ENCODE measurements around the gene GNAQ. TPM values are rescaled to one million over a fixed set of nuclear protein-coding genes. Genes with fewer than 3 reads are reported as not detected.

Gene GNAQ
- total and polyA plus RNA-seq, 2 experiments from 2014 or later, result 25.7 to 47.9 TPM

DNA sequence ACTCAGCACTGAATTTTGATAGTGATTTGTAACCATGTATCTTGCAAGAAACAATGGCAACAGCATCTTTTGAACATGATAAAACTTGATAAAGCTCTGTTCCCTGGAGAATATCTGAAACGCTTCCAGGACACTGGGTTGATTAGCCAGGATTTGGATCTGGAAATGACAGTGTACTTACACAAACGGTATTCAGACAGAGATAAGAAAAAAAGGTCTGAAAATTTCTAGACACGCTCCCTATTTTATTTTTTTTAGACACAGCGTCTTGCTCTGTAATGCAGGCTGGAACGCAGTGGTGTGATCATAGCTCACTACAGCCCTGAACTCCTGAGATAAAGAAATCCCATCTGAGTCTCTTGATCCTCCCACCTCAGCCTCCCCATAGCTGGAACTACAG, 109.0 kb downstream of the GNAQ start:
- no peak overlapping the region for H3K27ac ChIP-seq
- TF ChIP-seq EZH2phosphoT487 (IDR thresholded peaks at IDR 0.05; ENCODE audit: low read depth, severe bottlenecking, unreplicated experiment), result no peak
- TF ChIP-seq, protein P1, sequence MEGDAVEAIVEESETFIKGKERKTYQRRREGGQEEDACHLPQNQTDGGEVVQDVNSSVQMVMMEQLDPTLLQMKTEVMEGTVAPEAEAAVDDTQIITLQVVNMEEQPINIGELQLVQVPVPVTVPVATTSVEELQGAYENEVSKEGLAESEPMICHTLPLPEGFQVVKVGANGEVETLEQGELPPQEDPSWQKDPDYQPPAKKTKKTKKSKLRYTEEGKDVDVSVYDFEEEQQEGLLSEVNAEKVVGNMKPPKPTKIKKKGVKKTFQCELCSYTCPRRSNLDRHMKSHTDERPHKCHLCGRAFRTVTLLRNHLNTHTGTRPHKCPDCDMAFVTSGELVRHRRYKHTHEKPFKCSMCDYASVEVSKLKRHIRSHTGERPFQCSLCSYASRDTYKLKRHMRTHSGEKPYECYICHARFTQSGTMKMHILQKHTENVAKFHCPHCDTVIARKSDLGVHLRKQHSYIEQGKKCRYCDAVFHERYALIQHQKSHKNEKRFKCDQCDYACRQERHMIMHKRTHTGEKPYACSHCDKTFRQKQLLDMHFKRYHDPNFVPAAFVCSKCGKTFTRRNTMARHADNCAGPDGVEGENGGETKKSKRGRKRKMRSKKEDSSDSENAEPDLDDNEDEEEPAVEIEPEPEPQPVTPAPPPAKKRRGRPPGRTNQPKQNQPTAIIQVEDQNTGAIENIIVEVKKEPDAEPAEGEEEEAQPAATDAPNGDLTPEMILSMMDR (IDR thresholded peaks at IDR 0.05; ENCODE audit: poor library complexity), result no peak
- TF ChIP-seq EZH2 (IDR thresholded peaks at IDR 0.05; ENCODE audit: borderline replicate concordance), result no peak
- no peak overlapping the region for H2AFZ ChIP-seq
- no peaks in the 10 kb centered on the region for H3K27me3 ChIP-seq
- peaks cover 19% of the 10 kb centered on the region for H3K4me1 ChIP-seq (ENCODE audit: insufficient read depth)
- H3K36me3 ChIP-seq (replicated peaks; ENCODE audit: insufficient read depth, low read depth), result no peaks in the 10 kb centered on the region
- WGBS (ENCODE audit: low lambda C conversion rate, missing lambda C conversion rate), result 64% methylated on average over 5 of the region's 5 CpGs
- DNase-seq (ENCODE audit: low spot score), result no peak
- no peak overlapping the region for H3K4me3 ChIP-seq
- peaks cover 10% of the 10 kb centered on the region for H4K20me1 ChIP-seq (ENCODE audit: insufficient read depth, poor library complexity, severe bottlenecking)
- no peaks in the 10 kb centered on the region for H3K9me3 ChIP-seq (ENCODE audit: low read depth)
- H3K9me2 ChIP-seq (replicated peaks; ENCODE audit: insufficient read depth), result no peaks in the 10 kb centered on the region
- peaks cover 70% of the 10 kb centered on the region for H3K79me2 ChIP-seq
- H3K4me2 ChIP-seq, result no peak overlapping the region

DNA sequence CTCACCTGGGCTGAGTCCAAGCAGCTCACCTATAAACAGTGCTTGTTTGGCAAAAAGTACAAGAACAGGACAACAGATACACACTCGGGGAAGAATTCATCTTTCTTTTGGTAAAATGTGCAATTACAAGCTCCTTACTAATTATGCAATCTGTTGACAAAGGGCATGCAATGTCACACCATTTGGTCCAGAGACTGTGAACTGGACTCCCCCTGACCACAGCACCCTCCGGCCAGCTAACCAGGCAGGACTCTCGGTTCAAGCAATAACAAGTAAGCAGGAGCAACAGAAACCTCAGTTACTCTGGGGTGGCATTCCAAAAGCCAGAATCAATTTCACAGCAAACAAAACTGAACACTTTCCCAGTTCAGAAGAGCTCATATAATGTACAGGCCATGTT, 113.8 kb downstream of the GNAQ start:
- no peak overlapping the region for H3K27ac ChIP-seq
- H2AFZ ChIP-seq, result no peak overlapping the region
- WGBS (ENCODE audit: low lambda C conversion rate, missing lambda C conversion rate), result 88% methylated on average over 3 of the region's 3 CpGs
- H3K27me3 ChIP-seq, result no peaks in the 10 kb centered on the region
- H3K4me2 ChIP-seq, result no peak overlapping the region
- peaks cover 6% of the 10 kb centered on the region for H4K20me1 ChIP-seq (ENCODE audit: insufficient read depth, poor library complexity, severe bottlenecking)
- H3K4me1 ChIP-seq (ENCODE audit: insufficient read depth), result no peaks in the 10 kb centered on the region
- peaks cover 65% of the 10 kb centered on the region for H3K79me2 ChIP-seq
- H3K36me3 ChIP-seq (replicated peaks; ENCODE audit: insufficient read depth, low read depth), result no peaks in the 10 kb centered on the region
- no peak for DNase-seq (ENCODE audit: low spot score)
- no peaks in the 10 kb centered on the region for H3K9me2 ChIP-seq (replicated peaks; ENCODE audit: insufficient read depth)
- TF ChIP-seq EZH2phosphoT487 (IDR thresholded peaks at IDR 0.05; ENCODE audit: low read depth, severe bottlenecking, unreplicated experiment), result no peak
- TF ChIP-seq, protein P1 (IDR thresholded peaks at IDR 0.05; ENCODE audit: poor library complexity), result no peak
- H3K4me3 ChIP-seq, result no peak overlapping the region
- H3K9me3 ChIP-seq (ENCODE audit: low read depth), result no peaks in the 10 kb centered on the region

DNA sequence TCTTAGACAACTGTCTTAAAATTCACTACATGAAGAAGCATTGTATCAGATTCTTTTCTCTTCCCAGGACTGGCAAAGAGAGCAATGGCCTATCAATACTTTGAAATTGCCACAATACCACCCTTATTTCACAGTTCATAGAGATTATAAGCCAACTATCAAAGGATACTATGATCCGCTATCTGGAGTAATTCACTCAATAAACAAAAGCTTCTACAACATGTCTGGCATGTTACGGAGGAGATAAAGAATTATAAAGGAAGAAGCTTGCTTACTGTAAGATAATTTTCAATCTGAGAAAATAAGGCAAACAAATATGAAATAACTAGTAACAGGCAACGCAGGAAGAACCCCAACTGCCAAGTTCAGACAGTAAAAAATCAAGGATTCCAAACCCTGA, 114.8 kb downstream of the GNAQ start:
- Histone ChIP-seq H3K9me3 (ENCODE audit: low read depth) (no peaks in the 10 kb centered on the region), H2AFZ (no peak overlapping the region), H3K4me2 (no peak overlapping the region), H3K79me2 (peaks cover 65% of the 10 kb centered on the region), H3K36me3 (replicated peaks; ENCODE audit: insufficient read depth, low read depth) (no peaks in the 10 kb centered on the region), H3K9me2 (replicated peaks; ENCODE audit: insufficient read depth) (no peaks in the 10 kb centered on the region), H3K4me3 (no peak overlapping the region), H3K27me3 (no peaks in the 10 kb centered on the region), H4K20me1 (ENCODE audit: insufficient read depth, poor library complexity, severe bottlenecking) (peaks cover 6% of the 10 kb centered on the region), H3K4me1 (ENCODE audit: insufficient read depth) (no peaks in the 10 kb centered on the region), H3K27ac (no peak overlapping the region)
- no peak for DNase-seq (ENCODE audit: low spot score)
- TF ChIP-seq EZH2 (IDR thresholded peaks at IDR 0.05; ENCODE audit: borderline replicate concordance) (no peak), EZH2phosphoT487 (IDR thresholded peaks at IDR 0.05; ENCODE audit: low read depth, severe bottlenecking, unreplicated experiment) (no peak)
- TF ChIP-seq, protein P1 (IDR thresholded peaks at IDR 0.05; ENCODE audit: poor library complexity), result no peak
- 78% methylated on average over 3 of the region's 3 CpGs for WGBS (ENCODE audit: low lambda C conversion rate, missing lambda C conversion rate)

DNA sequence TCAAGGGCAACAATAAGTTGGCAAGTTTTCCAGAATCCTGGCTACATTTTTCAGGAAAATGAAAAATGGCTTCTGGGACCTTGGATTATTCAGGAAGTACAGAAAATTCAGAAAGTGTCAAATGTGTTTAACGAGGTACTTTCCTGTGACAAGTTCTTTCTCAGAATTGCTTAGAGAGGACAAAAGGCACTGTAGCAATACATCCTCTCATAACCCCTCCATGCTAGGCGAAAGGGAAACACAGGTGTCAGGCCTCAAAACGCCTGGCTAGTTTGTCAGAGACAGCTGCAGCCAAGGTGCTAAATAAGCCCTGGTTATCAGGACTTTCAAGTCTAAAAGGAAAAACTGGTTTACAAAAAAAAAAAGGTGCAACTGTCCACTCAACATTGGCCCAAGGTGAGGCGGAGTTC, 115.2 kb downstream of the GNAQ start:
- TF ChIP-seq, protein P1 (IDR thresholded peaks at IDR 0.05; ENCODE audit: poor library complexity), result no peak
- TF ChIP-seq EZH2 (IDR thresholded peaks at IDR 0.05; ENCODE audit: borderline replicate concordance) (no peak), EZH2phosphoT487 (IDR thresholded peaks at IDR 0.05; ENCODE audit: low read depth, severe bottlenecking, unreplicated experiment) (no peak)
- 88% methylated on average over 4 of the region's 4 CpGs for WGBS (ENCODE audit: low lambda C conversion rate, missing lambda C conversion rate)
- DNase-seq (ENCODE audit: low spot score), result no peak
- Histone ChIP-seq H4K20me1 (ENCODE audit: insufficient read depth, poor library complexity, severe bottlenecking) (peaks cover 6% of the 10 kb centered on the region), H2AFZ (no peak overlapping the region), H3K4me2 (no peak overlapping the region), H3K4me1 (ENCODE audit: insufficient read depth) (no peaks in the 10 kb centered on the region), H3K9me2 (replicated peaks; ENCODE audit: insufficient read depth) (no peaks in the 10 kb centered on the region), H3K4me3 (no peak overlapping the region), H3K27me3 (no peaks in the 10 kb centered on the region), H3K27ac (no peak overlapping the region), H3K9me3 (ENCODE audit: low read depth) (no peaks in the 10 kb centered on the region), H3K79me2 (peaks cover 69% of the 10 kb centered on the region), H3K36me3 (replicated peaks; ENCODE audit: insufficient read depth, low read depth) (no peaks in the 10 kb centered on the region)
